SIG-M5 treated with dmso at 0.1 percent for 504 hours (cell line): Measurements from ENCODE around the gene CAMK1D.
A peak's percentile ranks its signal among the peaks of the same experiment; 100 is the strongest.

Experiments used
- DNase-seq: peaks from one replicate; lab custom pipeline; 2025; ENCODE audit not compliant: unreplicated experiment; lab: John Stamatoyannopoulos, UW

CAMK1D gene

GRCh38 chr10:12684784-12685183 lies 335.4 kb downstream of the CAMK1D start:
- DNase-seq, result no peak

- no peak for DNase-seq
Observed at GRCh38 chr10:12685261-12686058, 336.1 kb downstream of the CAMK1D start.

GRCh38 chr10:12687996-12688395 lies 338.6 kb downstream of the CAMK1D start:
- no peak for DNase-seq

- no peak for DNase-seq
Observed at GRCh38 chr10:12689893-12690292, 340.5 kb downstream of the CAMK1D start.

- no peak for DNase-seq
Observed at GRCh38 chr10:12690525-12691126, 341.3 kb downstream of the CAMK1D start.

GRCh38 chr10:12691596-12691995 lies 342.2 kb downstream of the CAMK1D start:
- no peak for DNase-seq

GRCh38 chr10:12697764-12698163 lies 348.4 kb downstream of the CAMK1D start:
- DNase-seq, result no peak

GRCh38 chr10:12699258-12699700 lies 349.9 kb downstream of the CAMK1D start:
- DNase-seq, result no peak

- DNase-seq, result no peak
Observed at GRCh38 chr10:12699781-12700556, 350.6 kb downstream of the CAMK1D start.

- no peak for DNase-seq
Observed at GRCh38 chr10:12700557-12700874, 351.2 kb downstream of the CAMK1D start.

- no peak for DNase-seq
Observed at GRCh38 chr10:12701696-12702095, 352.3 kb downstream of the CAMK1D start.

- DNase-seq, result no peak
Observed at GRCh38 chr10:12702215-12702770, 352.9 kb downstream of the CAMK1D start.

GRCh38 chr10:12703126-12703525 lies 353.8 kb downstream of the CAMK1D start:
- no peak for DNase-seq

- DNase-seq, result no peak
Observed at GRCh38 chr10:12703813-12704212, 354.5 kb downstream of the CAMK1D start.

GRCh38 chr10:12704488-12704887 lies 355.1 kb downstream of the CAMK1D start:
- DNase-seq, result no peak

- no peak for DNase-seq
Observed at GRCh38 chr10:12705943-12706342, 356.6 kb downstream of the CAMK1D start.

- peak; percentile 13 for DNase-seq
Observed at GRCh38 chr10:12707461-12708185, 358.3 kb downstream of the CAMK1D start.

- no peak for DNase-seq
Observed at GRCh38 chr10:12709000-12709401, 359.7 kb downstream of the CAMK1D start.

- no peak for DNase-seq
Observed at GRCh38 chr10:12709521-12709963, 360.2 kb downstream of the CAMK1D start.

- no peak for DNase-seq
Observed at GRCh38 chr10:12710157-12710556, 360.8 kb downstream of the CAMK1D start.
